NCI-H446 treated with DMSO at 0.1 percent for 48 hours (cell line): ENCODE measurements around the gene SLC52A3.
"Not testable (repeated sequence)": the region's sequence is repeated elsewhere in the genome, so short reads cannot be mapped to it uniquely, and the experiment has no call there.

Experiments
- DNase-seq: peaks from one replicate; lab custom pipeline; 2025; lab: John Stamatoyannopoulos, UW

The SLC52A3 gene

DNA sequence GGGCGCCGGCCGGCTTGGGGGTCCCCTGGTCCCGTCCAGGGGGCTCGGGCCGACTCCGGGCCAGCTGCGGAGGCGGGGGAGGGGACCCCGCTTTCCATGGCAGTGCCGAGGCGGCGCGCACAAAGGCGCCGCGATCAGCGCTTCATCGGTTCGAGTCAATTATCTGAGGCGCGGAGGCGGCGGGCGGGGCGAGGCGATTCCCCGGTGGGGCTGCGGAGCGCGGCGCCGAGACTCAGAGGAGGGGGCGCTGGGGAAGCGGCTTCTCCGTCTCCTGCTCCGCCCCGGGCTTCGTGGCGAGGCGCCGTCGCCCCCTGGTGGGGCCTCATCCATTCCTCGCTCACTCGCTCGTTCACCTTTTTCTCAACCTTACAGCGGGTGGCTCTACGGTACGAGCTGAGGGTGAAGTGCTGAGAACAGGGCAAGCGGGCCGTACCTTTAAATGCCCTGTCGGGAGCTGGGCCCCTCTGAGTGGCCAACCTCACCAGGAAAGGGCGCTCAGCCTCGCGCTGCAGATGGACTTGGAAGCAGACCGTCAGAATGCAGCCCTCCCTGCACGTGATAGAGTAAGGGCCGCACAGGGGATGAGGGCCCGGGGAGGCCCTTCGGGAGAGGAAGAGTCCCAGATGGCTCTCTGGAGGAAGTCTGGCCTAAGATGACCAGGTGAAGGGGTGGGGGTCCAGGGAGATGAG, 39.9 kb downstream of the SLC52A3 start:
- peak; percentile 20 for DNase-seq

- DNase-seq: no peak
Observed at GRCh38 chr20:726160-726559, 42.1 kb downstream of the SLC52A3 start.

GRCh38 chr20:725491-725890, 42.8 kb downstream of the SLC52A3 start:
- no peak for DNase-seq

DNA sequence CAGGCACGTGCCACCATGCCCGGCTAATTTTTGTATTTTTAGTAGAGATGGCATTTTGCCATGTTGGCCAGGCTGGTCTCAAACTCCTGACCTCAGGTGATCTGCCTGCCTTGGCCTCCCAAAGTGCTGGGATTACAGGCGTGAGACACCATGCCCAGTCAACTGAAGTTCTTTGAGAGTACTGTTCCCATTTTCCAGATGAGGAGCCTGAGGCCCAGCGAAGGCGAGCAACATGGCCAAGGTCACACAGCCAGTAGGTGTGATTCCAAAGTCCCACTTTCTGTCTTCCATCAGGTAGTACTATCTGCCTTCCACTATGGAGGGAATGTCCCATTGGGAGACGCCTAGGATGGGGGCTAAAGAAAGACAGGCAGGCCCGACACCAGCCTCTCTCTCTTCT, 43.5 kb downstream of the SLC52A3 start:
- DNase-seq: not testable (repeated sequence)

DNA sequence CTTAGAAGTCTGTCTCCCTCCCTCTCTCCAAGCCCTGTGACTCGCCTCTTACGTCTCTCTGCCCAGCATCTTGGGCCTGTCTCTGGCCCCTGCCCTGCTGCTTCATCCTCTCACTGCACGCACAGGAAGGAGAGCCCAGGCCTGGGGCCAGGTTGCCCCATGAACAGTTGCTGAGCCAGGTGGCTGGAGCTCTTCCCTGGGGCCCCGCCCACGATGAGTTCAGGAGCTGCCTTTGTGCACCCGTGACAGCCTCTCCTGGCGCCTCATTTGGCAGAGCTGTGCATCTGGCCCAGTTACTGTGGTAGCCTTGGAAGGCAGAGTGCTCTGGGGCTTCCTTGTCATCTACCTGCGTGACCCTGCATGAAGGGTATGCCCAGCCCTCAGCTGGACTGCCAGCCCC, 44.5 kb downstream of the SLC52A3 start:
- DNase-seq: no peak

DNA sequence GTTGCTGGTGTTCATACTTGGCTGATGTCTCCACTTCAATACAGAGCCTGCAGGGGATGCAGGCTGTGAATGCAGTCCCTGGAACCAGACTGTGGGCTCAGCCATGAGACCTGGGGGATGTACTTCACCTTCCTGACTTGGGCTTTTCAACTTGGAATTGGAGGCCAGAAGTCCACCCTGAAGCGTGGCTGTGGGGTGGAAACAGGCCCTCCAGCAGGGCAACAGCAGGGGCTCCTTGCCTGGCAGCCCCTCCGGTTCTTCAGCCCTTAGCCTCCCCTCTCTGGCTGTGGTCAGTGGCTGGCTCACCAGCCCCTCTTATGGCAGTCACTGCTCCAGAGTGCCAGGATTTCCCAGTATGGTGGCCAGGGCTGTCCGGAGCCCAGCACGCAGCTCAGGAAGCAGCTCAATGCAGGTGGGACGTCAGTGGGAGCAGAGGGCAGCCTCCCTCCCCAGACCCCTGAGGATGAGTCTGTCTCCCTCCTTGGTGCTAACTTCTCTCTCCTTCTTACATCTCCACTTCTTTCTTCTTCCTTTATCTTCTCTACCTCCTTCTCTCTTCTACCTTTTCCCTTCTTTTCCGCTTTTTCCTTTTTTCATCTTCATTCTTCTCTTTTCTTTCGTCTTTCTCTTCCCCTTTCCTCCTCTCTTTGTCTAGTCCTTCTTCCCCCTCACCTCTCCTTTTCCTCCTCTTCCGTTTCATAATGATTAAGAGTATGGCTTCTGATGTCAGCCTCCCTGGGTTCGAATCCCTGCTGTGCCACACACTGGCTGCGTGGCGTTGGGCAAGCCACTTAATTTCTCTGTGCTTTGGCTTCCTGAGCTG, 45.3 kb downstream of the SLC52A3 start:
- no peak for DNase-seq

DNA sequence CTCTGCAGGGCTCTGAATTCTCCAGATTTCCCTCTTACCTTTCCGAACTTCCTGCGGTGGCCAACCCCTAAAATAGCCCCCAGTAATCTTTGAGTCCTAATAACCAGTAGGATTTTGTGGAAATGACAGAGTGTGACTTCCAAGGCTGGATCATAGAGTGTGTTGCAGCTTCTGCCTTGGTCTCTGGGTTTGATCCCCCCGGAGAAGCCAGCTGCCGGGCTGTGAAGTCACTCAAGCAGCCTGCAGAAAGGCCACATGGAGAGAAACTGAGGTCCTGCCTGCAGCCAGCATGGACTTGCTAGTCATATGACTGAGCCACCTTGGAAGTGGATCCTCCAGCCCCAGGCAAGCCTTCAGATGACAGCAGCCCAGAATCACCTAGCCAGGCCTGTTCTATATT, 46.4 kb downstream of the SLC52A3 start:
- no peak for DNase-seq

GRCh38 chr20:719816-720215, 48.5 kb downstream of the SLC52A3 start:
- DNase-seq: no peak

GRCh38 chr20:719068-719467, 49.2 kb downstream of the SLC52A3 start:
- DNase-seq: no peak

GRCh38 chr20:717832-718231, 50.5 kb downstream of the SLC52A3 start:
- no peak for DNase-seq

DNA sequence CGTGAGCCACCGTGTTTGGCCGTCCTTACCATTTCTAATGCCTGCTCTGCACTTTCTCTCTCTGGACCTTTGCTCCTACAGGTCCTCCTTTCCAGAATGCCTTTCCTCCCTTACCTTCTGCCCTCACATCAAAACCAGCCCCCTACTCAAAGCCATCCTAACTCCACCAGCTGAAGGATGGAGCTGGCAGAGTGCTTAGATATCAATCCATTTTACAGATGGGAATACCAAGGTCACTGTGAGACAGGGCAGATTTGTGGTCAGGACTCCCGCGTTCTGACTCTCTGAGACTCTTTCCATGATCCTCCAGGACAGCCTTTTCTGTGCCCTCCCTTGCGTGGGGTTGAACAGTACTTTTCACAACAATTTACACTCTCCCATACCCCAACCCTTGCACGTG, 51.0 kb downstream of the SLC52A3 start:
- DNase-seq: no peak

GRCh38 chr20:714453-714852, 53.8 kb downstream of the SLC52A3 start:
- DNase-seq: no peak

- no peak for DNase-seq
Observed at GRCh38 chr20:711576-711975, 56.7 kb downstream of the SLC52A3 start.

- no peak for DNase-seq
Observed at GRCh38 chr20:710780-711450, 57.4 kb downstream of the SLC52A3 start.
